Endodermal cell (in vitro differentiated cells): ENCODE measurements around the gene PRR32. TPM values are rescaled to one million over a fixed set of nuclear protein-coding genes. Genes with fewer than 3 reads are reported as not detected.

Experiments used
- DNase-seq: peaks from one replicate; pipeline ENCODE4 v3.0.0-alpha.2; 2017
- H3K27ac ChIP-seq: 2 replicates; pipeline ENCODE4 v1.5.1; 2013; ENCODE audit warnings: mild to moderate bottlenecking, low read depth, low read length, moderate library complexity
- H3K27me3 ChIP-seq: 2 replicates; pipeline ENCODE4 v1.6.1; 2013; ENCODE audit warnings: mild to moderate bottlenecking, low read length, moderate library complexity; ENCODE audit not compliant: insufficient read depth, control insufficient read depth, poor library complexity, severe bottlenecking
- H3K36me3 ChIP-seq: 2 replicates; pipeline ENCODE4 v1.7.0; 2013; ENCODE audit warnings: mild to moderate bottlenecking, low read length, moderate library complexity; ENCODE audit not compliant: control insufficient read depth, insufficient read depth
- H3K4me1 ChIP-seq: one replicate; pipeline ENCODE4 v1.7.0; 2013; ENCODE audit warnings: low read length; ENCODE audit not compliant: control insufficient read depth, insufficient read depth
- H3K4me3 ChIP-seq: 2 replicates; pipeline ENCODE4 v1.5.1; 2013; ENCODE audit warnings: mild to moderate bottlenecking, low read length, moderate library complexity
- H3K9ac ChIP-seq: 2 replicates; pipeline ENCODE4 v1.6.1; 2013; ENCODE audit warnings: mild to moderate bottlenecking, low read length, moderate library complexity; ENCODE audit not compliant: poor library complexity, severe bottlenecking; ENCODE audit errors: extremely low read depth
- H3K9me3 ChIP-seq: 2 replicates; pipeline ENCODE4 v1.6.1; 2013; ENCODE audit warnings: mild to moderate bottlenecking, low read length, moderate library complexity; ENCODE audit not compliant: control insufficient read depth
- H3K27ac Mint-ChIP-seq: 2 replicates; pipeline ENCODE4 v1.8.0; 2020; ENCODE audit warnings: mixed read lengths
- H3K27me3 Mint-ChIP-seq: 2 replicates; pipeline ENCODE4 v1.8.0; 2021; ENCODE audit warnings: mild to moderate bottlenecking, mixed read lengths; ENCODE audit not compliant: insufficient read depth
- H3K36me3 Mint-ChIP-seq: 2 replicates; pipeline ENCODE4 v1.8.0; 2020; ENCODE audit warnings: low read depth, mixed read lengths
- H3K4me1 Mint-ChIP-seq: 2 replicates; pipeline ENCODE4 v1.8.0; 2020; ENCODE audit warnings: mixed read lengths
- H3K4me3 Mint-ChIP-seq: 2 replicates; pipeline ENCODE4 v1.8.0; 2020; ENCODE audit warnings: mild to moderate bottlenecking, moderate library complexity, mixed read lengths
- H3K9me3 Mint-ChIP-seq: 2 replicates; pipeline ENCODE4 v1.8.0; 2020; ENCODE audit warnings: mild to moderate bottlenecking, mixed read lengths
- CTCF ChIP-seq: fragments of 200-600 bp; sonication (generic); conservative IDR thresholded peaks from 2 replicates; pipeline ENCODE4 v1.5.0; 2021; ENCODE audit warnings: antibody characterized with exemption, mild to moderate bottlenecking
- WGBS, 2 experiments: methylation state at CpG; one replicate each; pipeline versions ENCODE4 v1.1.5 to v1.1.7; 2013; ENCODE audit warnings: missing lambda C conversion rate in 2 of 2, mixed read lengths in 1 of 2; ENCODE audit not compliant: insufficient coverage in 1 of 2, insufficient read length in 1 of 2; 5-methylcytosine and 5-hydroxymethylcytosine counted together
- total RNA-seq, 2 donors: library from RNA; stranded (reverse); fragmentation: NEBNext Ultra II Directional in 1 of 2; extraction: Animal tissue kit (Norgen Biotek cat#: 25700) in 1 of 2; gene quantifications; 2 replicates in 1 of 2; 3 replicates in 1 of 2; pipeline ENCODE4 v1.2.1, GENCODE V29; 2021

PRR32 gene
- total RNA-seq, 2 donors from 2014 or later: not detected

GRCh38 chrX:126820700-126821420 is 1.3 kb downstream of the PRR32 start:
- 79 to 82% methylated on average over 6 to 12 of the region's 13 CpGs for WGBS, 2 experiments

GRCh38 chrX:126824338-126825007 is 4.9 kb downstream of the PRR32 start:
- Mint-ChIP-seq H3K27me3 (no peaks in the 10 kb centered on the region), H3K27ac (no peak overlapping the region)

More at GRCh38 chrX:126820700-126821420, 1.3 kb downstream of the PRR32 start:
- no peak overlapping the region for H3K4me3 Mint-ChIP-seq
- H3K27me3 Mint-ChIP-seq: no peaks in the 10 kb centered on the region
- no peak overlapping the region for H3K27ac Mint-ChIP-seq
- no peaks in the 10 kb centered on the region for H3K4me1 ChIP-seq
- no peaks in the 10 kb centered on the region for H3K36me3 Mint-ChIP-seq
- H3K9me3 ChIP-seq: no peaks in the 10 kb centered on the region
- H3K9ac ChIP-seq: no peak overlapping the region
- H3K4me3 ChIP-seq: no peak overlapping the region
- no peaks in the 10 kb centered on the region for H3K27me3 ChIP-seq
- no peaks in the 10 kb centered on the region for H3K36me3 ChIP-seq
- peak; percentile 67 for DNase-seq
- peak; percentile 29 for TF ChIP-seq CTCF
- no peaks in the 10 kb centered on the region for H3K4me1 Mint-ChIP-seq
- peaks cover 11% of the 10 kb centered on the region for H3K9me3 Mint-ChIP-seq
- H3K27ac ChIP-seq: no peak overlapping the region

More at GRCh38 chrX:126824338-126825007, 4.9 kb downstream of the PRR32 start:
- Histone ChIP-seq H3K9me3 (no peaks in the 10 kb centered on the region), H3K36me3 (no peaks in the 10 kb centered on the region), H3K27ac (no peak overlapping the region), H3K27me3 (no peaks in the 10 kb centered on the region), H3K9ac (no peak overlapping the region), H3K4me1 (no peaks in the 10 kb centered on the region), H3K4me3 (no peak overlapping the region)
- Mint-ChIP-seq H3K4me1 (no peaks in the 10 kb centered on the region), H3K9me3 (peaks cover 6% of the 10 kb centered on the region), H3K4me3 (no peak overlapping the region), H3K36me3 (no peaks in the 10 kb centered on the region)
- DNase-seq: no peak
- no CpG with 5 or more reads among the region's 2 CpGs for WGBS, 2 experiments
- no peak for TF ChIP-seq CTCF
